B cell (primary cell): ENCODE measurements around the gene BMP7. TPM values are rescaled to one million over a fixed set of nuclear protein-coding genes. Genes with fewer than 3 reads are reported as not detected.

Source experiments
- ATAC-seq: fragments of 200-7000 bp; cut with Tn5 transposase; one replicate; pipeline ENCODE4 v1.10.0; 2021; ENCODE audit warnings: low read depth, mild to moderate bottlenecking, moderate number of reproducible peaks, moderate library complexity
- CTCF ChIA-PET: fragments of 350-600 bp; sonication (Branson Sonifier 250); formaldehyde crosslinking; loops from one replicate; lab custom pipeline; 2021; ENCODE audit warnings: antibody characterized with exemption, inconsistent platforms; lab: Charles Lee
- POLR2A ChIA-PET: fragments of 350-600 bp; sonication (Branson Sonifier 250); formaldehyde crosslinking; loops from one replicate; lab custom pipeline; 2021; ENCODE audit warnings: antibody characterized with exemption; lab: Charles Lee
- DNase-seq: peaks from one replicate; pipeline ENCODE4 v3.0.0; 2013
- H2AFZ ChIP-seq: 2 replicates; pipeline ENCODE4 v1.6.1; 2012; ENCODE audit warnings: mild to moderate bottlenecking, low read depth, low read length; ENCODE audit not compliant: insufficient read depth, poor library complexity, severe bottlenecking
- H3K27ac ChIP-seq, 2 donors: 1 replicate in 1 of 2; 2 replicates in 1 of 2; pipeline ENCODE4 v1.5.1; 2012 to 2013; ENCODE audit warnings: low read length in 2 of 2, mild to moderate bottlenecking in 2 of 2, moderate library complexity in 1 of 2
- H3K27me3 ChIP-seq, 4 experiments: fragments of 200-600 bp in 1 of 4; sonication (generic) in 1 of 4; replicated peaks in 1 of 4; 1 replicate in 2 of 4; 2 replicates in 2 of 4; pipeline versions ENCODE4 v1.6.1 to v1.7.0; 2013 to 2016; ENCODE audit warnings: low read length in 3 of 4, mild to moderate bottlenecking in 2 of 4, mixed read lengths in 1 of 4, moderate library complexity in 1 of 4; ENCODE audit not compliant: insufficient read depth in 4 of 4, control insufficient read depth in 3 of 4; ENCODE audit errors: control extremely low read depth in 1 of 4
- H3K36me3 ChIP-seq, 2 experiments: replicated peaks in 1 of 2; 1 replicate in 1 of 2; 2 replicates in 1 of 2; pipeline versions ENCODE4 v1.6.1 to v1.7.1; 2013; ENCODE audit warnings: low read length in 1 of 2; ENCODE audit not compliant: insufficient read depth in 2 of 2, control insufficient read depth in 1 of 2; ENCODE audit errors: control extremely low read depth in 1 of 2, extremely low read depth in 1 of 2
- H3K4me1 ChIP-seq, 2 donors: fragments of 200-600 bp in 1 of 2; sonication (generic) in 1 of 2; 1 replicate in 1 of 2; 2 replicates in 1 of 2; pipeline versions ENCODE4 v1.5.1 to v1.6.1; 2013 to 2017; ENCODE audit warnings: low read length in 2 of 2; ENCODE audit not compliant: control insufficient read depth in 2 of 2, insufficient read depth in 2 of 2
- H3K4me2 ChIP-seq: replicated peaks from 2 replicates; pipeline ENCODE3; 2012; ENCODE audit warnings: mild to moderate bottlenecking, low read depth, low read length; ENCODE audit not compliant: poor library complexity, severe bottlenecking
- H3K4me3 ChIP-seq, 5 experiments: fragments of 200-600 bp in 1 of 5; sonication (generic) in 1 of 5; 1 replicate in 3 of 5; 2 replicates in 2 of 5; pipeline versions ENCODE4 v1.5.1 to v1.7.0; 2011 to 2016; ENCODE audit warnings: low read length in 4 of 5, mild to moderate bottlenecking in 4 of 5, low read depth in 2 of 5, control low read depth in 1 of 5, moderate library complexity in 1 of 5; ENCODE audit not compliant: insufficient read depth in 1 of 5; ENCODE audit errors: control extremely low read depth in 1 of 5, extremely low read depth in 1 of 5
- H3K79me2 ChIP-seq: fragments of 200-600 bp; sonication (generic); one replicate; pipeline ENCODE4 v1.6.0; 2016; ENCODE audit warnings: low read length; ENCODE audit not compliant: control insufficient read depth, insufficient read depth
- H3K9ac ChIP-seq: fragments of 200-600 bp; sonication (generic); 2 replicates; pipeline ENCODE4 v1.6.1; 2017; ENCODE audit warnings: mild to moderate bottlenecking, low read length, moderate library complexity
- H3K9me3 ChIP-seq, 3 donors: one replicate each; pipeline versions ENCODE4 v1.6.1 to v1.7.1; 2013; ENCODE audit warnings: low read length in 2 of 3; ENCODE audit not compliant: control insufficient read depth in 2 of 3, insufficient read depth in 1 of 3; ENCODE audit errors: control extremely low read depth in 1 of 3
- H4K20me1 ChIP-seq: 2 replicates; pipeline ENCODE4 v1.6.0; 2012; ENCODE audit warnings: mild to moderate bottlenecking, low read length; ENCODE audit not compliant: insufficient read depth, control insufficient read depth, poor library complexity, severe bottlenecking
- H3K27ac Mint-ChIP-seq: one replicate; pipeline ENCODE4 v1.8.0; 2021; ENCODE audit warnings: mixed read lengths
- H3K27me3 Mint-ChIP-seq: one replicate; pipeline ENCODE4 v1.8.0; 2021; ENCODE audit warnings: mixed read lengths
- H3K4me1 Mint-ChIP-seq: one replicate; pipeline ENCODE4 v1.8.0; 2021; ENCODE audit warnings: mixed read lengths
- H3K4me3 Mint-ChIP-seq: one replicate; pipeline ENCODE4 v1.8.0; 2021; ENCODE audit warnings: mixed read lengths
- H3K9me3 Mint-ChIP-seq: one replicate; pipeline ENCODE4 v1.8.0; 2022; ENCODE audit warnings: mixed read lengths; ENCODE audit not compliant: insufficient read depth
- EZH2 ChIP-seq: IDR thresholded peaks from 2 replicates; pipeline ENCODE4 v1.6.1; 2012; ENCODE audit warnings: borderline replicate concordance, low read depth, mild to moderate bottlenecking, moderate library complexity, low read length; ENCODE audit not compliant: insufficient read depth, poor library complexity, severe bottlenecking
- WGBS: methylation state at CpG from one replicate; pipeline ENCODE4 v1.1.5; 2013; ENCODE audit warnings: missing lambda C conversion rate; ENCODE audit not compliant: insufficient coverage; 5-methylcytosine and 5-hydroxymethylcytosine counted together
- intact Hi-C: fragments of 100-400 bp; cut with micrococcal nuclease; formaldehyde crosslinking; loops from one replicate; pipeline ENCODE4 v1.10.0; 2022
- polyA plus RNA-seq: library from polyadenylated mRNA; depleted of rRNA; stranded (reverse); fragments of >200 nt; gene quantifications from 2 replicates; pipeline ENCODE4 v1.2.3, GENCODE V29; 2012
- total RNA-seq, 2 donors: library from RNA; stranded (reverse); fragments of 120-200 nt in 1 of 2; gene quantifications; 1 replicate in 1 of 2; 2 replicates in 1 of 2; pipeline versions ENCODE4 v1.2.3 to v1.2.4, GENCODE V29; 2013 to 2022
- TF ChIP-seq, protein P1 (sequence below): fragments of 200-600 bp; IDR thresholded peaks from one replicate; pipeline ENCODE4 v1.8.0; 2022; ENCODE audit warnings: antibody characterized with exemption, mild to moderate bottlenecking

Gene BMP7
- total and polyA plus RNA-seq, 2 donors (not counting 1 experiment from before 2014, with no cell fraction given): not detected

DNA sequence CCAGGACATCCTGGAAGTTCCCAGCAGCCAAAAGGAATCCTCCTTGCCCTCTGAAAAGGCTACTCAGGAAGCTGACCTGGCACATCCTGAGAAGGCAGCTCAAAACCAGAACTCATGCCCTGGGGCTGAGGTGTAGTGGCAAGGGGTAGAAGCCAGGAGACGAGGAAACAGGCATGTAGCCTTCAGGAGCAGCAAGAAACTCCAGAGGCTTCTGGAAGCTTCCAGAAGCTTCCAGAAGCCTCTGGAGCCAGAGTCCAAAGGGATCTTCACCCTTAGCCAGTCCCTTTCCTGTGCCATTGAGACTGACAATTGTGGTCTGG lies 43.9 kb downstream of the BMP7 start:
- peaks cover 3% of the 10 kb centered on the region for H3K27me3 Mint-ChIP-seq
- POLR2A ChIA-PET: no interaction called here

GRCh38 chr20:57221916-57222630 lies 44.4 kb downstream of the BMP7 start:
- Histone ChIP-seq H3K4me3 (no peak overlapping the region), H4K20me1 (no peaks in the 10 kb centered on the region), H3K4me1 (no peaks in the 10 kb centered on the region), H3K27me3 (no peaks in the 10 kb centered on the region), H3K36me3 (no peaks in the 10 kb centered on the region), H3K27ac (no peak overlapping the region), H2AFZ (no peak overlapping the region), H3K4me2 (no peak overlapping the region), H3K9ac (no peak overlapping the region), H3K9me3 (peaks cover 0 to 11% (median 0%) of the 10 kb centered on the region in 3 donors), H3K79me2 (no peaks in the 10 kb centered on the region)
- ChIA-PET CTCF (no interaction called here), POLR2A (no interaction called here)
- Mint-ChIP-seq H3K27me3 (peaks cover 3% of the 10 kb centered on the region), H3K4me1 (no peaks in the 10 kb centered on the region), H3K4me3 (no peak overlapping the region), H3K9me3 (no peaks in the 10 kb centered on the region), H3K27ac (no peak overlapping the region)
- 85% methylated on average over 18 of the region's 19 CpGs for WGBS
- no peak for DNase-seq
- ATAC-seq: no peak
- intact Hi-C loops: no loop called here
- TF ChIP-seq EZH2: no peak
- TF ChIP-seq, protein P1, sequence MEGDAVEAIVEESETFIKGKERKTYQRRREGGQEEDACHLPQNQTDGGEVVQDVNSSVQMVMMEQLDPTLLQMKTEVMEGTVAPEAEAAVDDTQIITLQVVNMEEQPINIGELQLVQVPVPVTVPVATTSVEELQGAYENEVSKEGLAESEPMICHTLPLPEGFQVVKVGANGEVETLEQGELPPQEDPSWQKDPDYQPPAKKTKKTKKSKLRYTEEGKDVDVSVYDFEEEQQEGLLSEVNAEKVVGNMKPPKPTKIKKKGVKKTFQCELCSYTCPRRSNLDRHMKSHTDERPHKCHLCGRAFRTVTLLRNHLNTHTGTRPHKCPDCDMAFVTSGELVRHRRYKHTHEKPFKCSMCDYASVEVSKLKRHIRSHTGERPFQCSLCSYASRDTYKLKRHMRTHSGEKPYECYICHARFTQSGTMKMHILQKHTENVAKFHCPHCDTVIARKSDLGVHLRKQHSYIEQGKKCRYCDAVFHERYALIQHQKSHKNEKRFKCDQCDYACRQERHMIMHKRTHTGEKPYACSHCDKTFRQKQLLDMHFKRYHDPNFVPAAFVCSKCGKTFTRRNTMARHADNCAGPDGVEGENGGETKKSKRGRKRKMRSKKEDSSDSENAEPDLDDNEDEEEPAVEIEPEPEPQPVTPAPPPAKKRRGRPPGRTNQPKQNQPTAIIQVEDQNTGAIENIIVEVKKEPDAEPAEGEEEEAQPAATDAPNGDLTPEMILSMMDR: no peak

More for the DNA sequence above, 43.9 kb downstream of the BMP7 start:
- no peaks in the 10 kb centered on the region for H3K4me1 Mint-ChIP-seq
- 100% methylated on average over 1 of the region's 1 CpG for WGBS
- no peaks in the 10 kb centered on the region for H3K27me3 ChIP-seq
- H2AFZ ChIP-seq: no peak overlapping the region
- H3K9me3 ChIP-seq: peaks cover 0 to 11% (median 0%) of the 10 kb centered on the region in 3 donors
- no peak for DNase-seq
- no peak overlapping the region for H3K9ac ChIP-seq
- H3K9me3 Mint-ChIP-seq: no peaks in the 10 kb centered on the region
- ATAC-seq: no peak
- H3K79me2 ChIP-seq: no peaks in the 10 kb centered on the region
- H3K4me3 ChIP-seq: no peak overlapping the region
- H3K4me3 Mint-ChIP-seq: no peak overlapping the region
- TF ChIP-seq EZH2: no peak
- TF ChIP-seq, protein P1: no peak
- no peaks in the 10 kb centered on the region for H4K20me1 ChIP-seq
- no peak overlapping the region for H3K27ac Mint-ChIP-seq
- no peaks in the 10 kb centered on the region for H3K4me1 ChIP-seq
- H3K27ac ChIP-seq: no peak overlapping the region
- H3K36me3 ChIP-seq: no peaks in the 10 kb centered on the region
- no peak overlapping the region for H3K4me2 ChIP-seq
- intact Hi-C loops: no loop called here
- CTCF ChIA-PET: no interaction called here
